GM10266 (cell line): ENCODE data around the gene KCNQ1OT1.

Source experiments
- DNase-seq: peaks from one replicate; pipeline ENCODE4 v3.0.0; 2012; ENCODE audit errors: extremely low spot score
- TF ChIP-seq, protein P1 (sequence below): IDR thresholded peaks from 2 replicates; pipeline ENCODE4 v1.5.1; 2012; ENCODE audit warnings: mild to moderate bottlenecking, low read depth; ENCODE audit not compliant: control insufficient read depth, insufficient read depth; ENCODE audit errors: missing control alignments

Gene KCNQ1OT1

DNA sequence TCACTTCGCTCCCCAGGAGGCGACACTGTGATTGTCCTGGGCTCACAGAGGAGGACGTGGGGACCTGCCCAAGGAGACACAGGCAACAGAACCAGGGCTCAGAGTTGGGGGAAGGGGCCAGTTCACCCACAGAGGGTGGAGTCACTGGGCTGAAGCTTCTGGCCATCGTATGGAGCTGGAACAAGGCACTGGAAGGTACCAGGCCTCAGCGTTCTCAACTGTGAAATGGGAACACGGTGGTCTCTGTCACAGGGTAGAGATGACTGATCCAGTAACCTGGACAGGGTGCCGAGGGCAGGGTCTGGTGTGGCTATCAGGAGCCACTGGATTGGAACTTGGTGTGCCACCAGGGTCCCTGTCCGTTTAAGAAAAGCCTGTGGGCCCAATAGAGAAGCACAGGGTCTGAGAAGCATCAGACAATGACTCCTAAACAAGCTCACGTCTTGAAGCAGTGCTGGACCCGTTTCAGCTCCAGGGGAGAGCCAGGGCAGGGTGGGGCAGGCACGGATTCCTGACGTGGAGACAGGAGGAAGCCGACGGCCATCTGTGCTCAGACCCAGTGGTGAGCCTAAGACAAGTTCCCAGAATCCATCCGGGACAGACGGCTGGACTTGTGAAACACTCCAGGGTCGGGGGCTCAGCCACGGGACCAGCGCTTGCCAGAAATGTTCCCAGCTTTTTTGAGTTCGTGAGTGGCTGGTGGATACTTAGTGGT lies 25.0 kb upstream of the KCNQ1OT1 start:
- TF ChIP-seq, protein P1, sequence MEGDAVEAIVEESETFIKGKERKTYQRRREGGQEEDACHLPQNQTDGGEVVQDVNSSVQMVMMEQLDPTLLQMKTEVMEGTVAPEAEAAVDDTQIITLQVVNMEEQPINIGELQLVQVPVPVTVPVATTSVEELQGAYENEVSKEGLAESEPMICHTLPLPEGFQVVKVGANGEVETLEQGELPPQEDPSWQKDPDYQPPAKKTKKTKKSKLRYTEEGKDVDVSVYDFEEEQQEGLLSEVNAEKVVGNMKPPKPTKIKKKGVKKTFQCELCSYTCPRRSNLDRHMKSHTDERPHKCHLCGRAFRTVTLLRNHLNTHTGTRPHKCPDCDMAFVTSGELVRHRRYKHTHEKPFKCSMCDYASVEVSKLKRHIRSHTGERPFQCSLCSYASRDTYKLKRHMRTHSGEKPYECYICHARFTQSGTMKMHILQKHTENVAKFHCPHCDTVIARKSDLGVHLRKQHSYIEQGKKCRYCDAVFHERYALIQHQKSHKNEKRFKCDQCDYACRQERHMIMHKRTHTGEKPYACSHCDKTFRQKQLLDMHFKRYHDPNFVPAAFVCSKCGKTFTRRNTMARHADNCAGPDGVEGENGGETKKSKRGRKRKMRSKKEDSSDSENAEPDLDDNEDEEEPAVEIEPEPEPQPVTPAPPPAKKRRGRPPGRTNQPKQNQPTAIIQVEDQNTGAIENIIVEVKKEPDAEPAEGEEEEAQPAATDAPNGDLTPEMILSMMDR, result no peak
- DNase-seq, result no peak

DNA sequence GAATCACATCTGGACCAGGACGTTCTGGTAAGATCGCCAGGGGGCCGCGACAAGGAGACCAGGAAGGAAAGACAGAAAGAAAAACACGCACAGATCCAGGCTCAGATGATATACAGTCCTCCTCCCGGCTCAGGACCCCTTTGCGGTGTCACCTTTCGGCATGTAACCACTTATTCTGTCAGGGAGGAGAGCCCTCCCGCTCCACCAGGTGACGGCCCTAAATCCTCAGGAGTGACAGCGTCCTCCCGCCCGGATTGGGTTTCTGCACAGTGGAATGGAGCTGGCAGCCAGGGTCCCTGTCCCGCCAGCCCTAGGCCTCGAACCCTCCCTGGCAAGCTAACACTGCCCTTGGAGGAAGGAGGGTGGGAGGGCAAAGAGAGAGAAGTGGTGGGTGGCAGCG lies 24.3 kb upstream of the KCNQ1OT1 start:
- TF ChIP-seq, protein P1, result no peak
- DNase-seq, result no peak

DNA sequence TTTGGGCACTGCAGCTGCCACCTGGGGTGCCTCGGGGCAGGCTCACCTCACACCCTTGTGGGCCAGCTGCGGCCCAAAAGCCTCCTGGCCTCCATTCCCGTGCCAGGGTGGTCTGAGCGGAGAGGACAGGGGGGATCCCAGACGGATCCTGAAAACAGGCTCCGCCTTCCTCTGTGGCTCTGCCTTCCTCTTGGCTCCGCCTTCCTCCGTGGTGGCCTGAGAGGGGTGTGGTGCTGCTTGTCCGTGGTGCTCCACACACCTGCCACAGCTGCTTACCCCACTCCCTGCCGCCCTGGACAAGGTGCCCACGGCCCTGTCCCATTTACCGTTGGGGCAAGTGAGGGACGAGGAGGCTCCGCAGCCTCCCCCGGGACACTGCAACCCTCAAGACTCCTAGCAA lies 23.2 kb upstream of the KCNQ1OT1 start:
- TF ChIP-seq, protein P1, result no peak
- no peak for DNase-seq

DNA sequence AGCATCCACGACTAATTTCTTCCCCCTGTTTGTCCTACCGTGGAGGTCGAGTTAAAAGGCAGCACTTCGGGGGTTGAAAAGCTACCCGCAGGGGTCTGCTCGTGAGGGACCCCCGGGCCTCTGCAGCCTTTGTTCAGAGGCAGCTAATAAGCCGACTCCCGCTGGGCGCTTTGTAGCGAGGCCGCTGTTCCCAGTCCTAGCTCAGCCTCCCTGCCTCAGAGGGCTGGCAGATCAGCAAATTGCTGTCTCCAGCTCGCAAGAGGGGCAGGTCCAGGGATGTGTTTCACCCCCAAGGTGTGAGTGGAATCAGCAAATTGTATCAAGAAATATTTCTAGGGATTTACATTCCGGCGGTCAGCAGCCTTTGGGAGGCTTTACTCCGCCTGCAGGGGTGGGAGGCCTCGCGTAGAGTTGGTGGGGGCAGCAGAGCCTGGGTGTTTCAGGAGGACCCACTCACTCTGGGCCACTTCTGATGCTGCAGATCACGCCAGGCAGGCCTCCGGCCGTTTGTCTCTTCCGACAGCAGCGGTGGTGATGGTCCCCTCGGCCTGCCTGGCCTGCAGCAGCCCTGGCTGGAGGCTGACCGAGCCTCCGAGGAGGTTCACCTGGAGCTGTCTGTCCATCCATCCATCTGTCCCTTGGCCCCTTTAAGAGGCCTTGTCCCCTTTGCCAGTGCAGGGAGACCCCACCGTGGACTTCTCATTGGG lies 21.6 kb upstream of the KCNQ1OT1 start:
- TF ChIP-seq, protein P1, result no peak
- no peak for DNase-seq

DNA sequence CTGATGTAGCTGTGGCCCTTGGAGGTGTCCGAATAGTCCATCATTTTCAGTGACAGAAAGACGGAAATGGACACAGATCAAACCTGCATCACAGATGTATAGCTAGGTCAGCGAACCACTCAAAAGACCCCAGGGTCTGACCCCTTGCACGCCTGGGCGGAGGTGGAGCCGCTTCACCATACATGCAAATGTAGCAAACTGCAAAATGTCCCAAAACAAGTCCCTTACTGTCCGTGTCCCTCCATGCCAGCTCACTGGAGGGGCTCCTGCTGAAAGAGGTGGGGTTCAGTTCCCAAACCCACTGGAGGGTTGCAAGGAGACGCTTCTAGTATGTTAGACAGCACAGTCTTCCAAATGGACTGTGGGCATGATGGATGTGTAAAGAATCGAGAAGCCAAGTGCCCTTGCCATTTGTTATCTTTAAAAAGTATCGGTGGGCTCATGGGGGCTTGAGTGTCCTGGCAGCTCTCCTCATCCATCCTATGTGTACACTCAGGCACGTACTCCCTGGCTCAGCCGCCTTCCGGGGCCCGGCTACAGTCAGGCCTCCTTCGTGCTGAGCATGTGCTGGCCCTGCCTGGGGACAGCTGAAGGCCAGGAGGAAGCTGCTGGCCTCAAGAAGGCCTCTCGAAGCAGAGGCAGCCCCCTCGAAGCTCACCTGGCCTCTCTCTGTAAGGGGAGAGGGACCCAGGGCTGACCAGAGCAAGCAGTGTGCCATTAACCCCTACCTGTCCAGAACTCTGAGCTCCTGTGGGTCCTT lies 20.2 kb upstream of the KCNQ1OT1 start:
- no peak for DNase-seq
- TF ChIP-seq, protein P1, result no peak

DNA sequence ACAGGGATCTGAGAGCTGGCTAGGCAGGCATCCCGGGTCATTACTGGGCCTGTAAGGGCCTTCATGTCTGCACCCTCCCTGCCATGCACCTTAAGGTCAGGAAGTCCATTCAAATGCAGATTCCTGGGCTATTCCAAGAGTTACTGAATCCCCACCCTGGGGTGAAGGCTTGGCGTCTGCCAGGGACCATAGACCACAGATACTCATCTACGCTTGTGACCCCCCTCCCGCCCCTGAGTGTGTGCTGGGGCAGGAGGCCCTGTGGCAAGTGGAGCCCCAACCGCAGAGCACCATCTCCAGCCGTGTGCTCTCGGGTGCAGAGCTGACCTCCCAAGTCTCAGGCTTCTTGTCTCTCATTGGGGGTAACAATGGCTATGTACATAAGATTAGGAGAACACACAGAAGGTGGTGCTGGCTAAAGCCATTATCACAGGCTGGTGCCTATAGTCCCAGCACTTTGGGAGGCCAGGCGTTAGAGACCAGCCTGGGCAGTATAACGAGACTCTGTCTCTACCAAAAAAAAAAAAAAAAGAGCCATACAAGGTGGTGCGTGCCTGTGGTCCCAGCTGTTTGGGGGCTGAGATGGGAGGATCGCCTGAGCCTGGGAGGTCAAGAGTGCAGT lies 19.1 kb upstream of the KCNQ1OT1 start:
- DNase-seq, result no peak
- TF ChIP-seq, protein P1, result no peak
